Measurements from ENCODE around the gene IDI1. TPM values are rescaled to one million over a fixed set of nuclear protein-coding genes. Genes with fewer than 3 reads are reported as not detected.
"Not testable (repeated sequence)": the region's sequence is repeated elsewhere in the genome, so short reads cannot be mapped to it uniquely, and the experiment has no call there.

Gene IDI1
- total RNA-seq, 2 experiments from 2014 or later, result 44.6 to 47.1 TPM

DNA sequence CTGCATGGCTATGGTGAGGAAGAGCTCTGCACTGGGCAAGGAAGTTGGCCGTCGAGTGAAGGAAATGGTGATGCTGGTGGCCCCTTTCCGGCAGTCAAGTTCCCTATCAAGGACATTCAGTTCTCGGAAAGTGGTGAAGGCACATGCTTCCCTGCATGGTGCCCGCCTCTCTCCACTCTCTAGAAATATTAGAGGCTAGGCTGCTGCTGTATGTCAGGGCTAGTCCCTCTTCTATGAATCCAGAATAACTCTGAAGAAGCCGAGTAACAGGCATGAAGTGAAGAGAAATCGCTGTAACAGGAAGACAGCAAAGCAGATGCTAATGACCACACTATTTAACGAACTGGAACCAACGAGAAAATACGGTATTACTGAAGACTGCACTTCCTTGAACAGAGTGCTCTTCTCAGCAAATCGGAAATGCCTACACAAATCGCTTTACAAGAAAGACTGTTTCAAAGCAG lies 5.4 kb downstream of the IDI1 start:
- Mint-ChIP-seq H3K27ac (peak overlapping the region; percentile 93), H3K9me3 (no peaks in the 10 kb centered on the region), H3K27me3 (no peaks in the 10 kb centered on the region), H3K4me3 (peak overlapping the region; percentile 73), H3K4me1 (peaks cover 50% of the 10 kb centered on the region), H3K36me3 (ENCODE audit: low read depth) (peaks cover 42% of the 10 kb centered on the region)
- DNase-seq, result no peak
- CTCF ChIA-PET, result interaction anchor here (0.6 to 1.0 kb wide), 2 partner anchors 24 to 38 kb away, joined by 3 to 6 read pairs; no protein-coding TSS in a partner anchor
- POLR2A ChIA-PET, result interaction anchor here (0.7 kb wide), 1 partner anchor 112 kb away, joined by 4 read pairs; the partner anchor contains the start of gene LARP4B

DNA sequence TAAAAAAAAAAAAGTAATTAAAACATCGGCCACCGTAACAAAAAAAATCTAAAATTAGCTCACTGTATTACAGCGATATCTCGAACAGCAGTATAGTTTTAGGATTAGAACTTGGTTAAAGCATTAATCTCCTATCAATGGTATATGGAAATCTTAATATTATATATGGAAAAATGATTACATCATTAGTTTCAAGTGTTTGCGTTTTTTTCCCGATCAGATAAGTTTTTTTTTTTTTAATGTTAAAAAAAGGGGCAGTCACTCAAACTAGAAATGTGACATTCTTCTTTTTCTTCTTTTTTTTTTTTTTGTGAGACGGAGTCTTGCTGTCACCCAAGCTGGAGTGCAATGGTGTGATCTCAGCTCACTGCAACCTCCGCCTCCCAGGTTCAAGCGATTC lies 7.4 kb downstream of the IDI1 start:
- Mint-ChIP-seq H3K27me3 (no peaks in the 10 kb centered on the region), H3K9me3 (no peaks in the 10 kb centered on the region), H3K36me3 (ENCODE audit: low read depth) (peaks cover 43% of the 10 kb centered on the region), H3K4me3 (no peak overlapping the region), H3K27ac (no peak overlapping the region), H3K4me1 (peaks cover 47% of the 10 kb centered on the region)
- ChIA-PET POLR2A (no interaction called here), CTCF (interaction anchor here (0.6 kb wide), 1 partner anchor 9 kb away, joined by 3 read pairs; no protein-coding TSS in a partner anchor)
- DNase-seq, result no peak

DNA sequence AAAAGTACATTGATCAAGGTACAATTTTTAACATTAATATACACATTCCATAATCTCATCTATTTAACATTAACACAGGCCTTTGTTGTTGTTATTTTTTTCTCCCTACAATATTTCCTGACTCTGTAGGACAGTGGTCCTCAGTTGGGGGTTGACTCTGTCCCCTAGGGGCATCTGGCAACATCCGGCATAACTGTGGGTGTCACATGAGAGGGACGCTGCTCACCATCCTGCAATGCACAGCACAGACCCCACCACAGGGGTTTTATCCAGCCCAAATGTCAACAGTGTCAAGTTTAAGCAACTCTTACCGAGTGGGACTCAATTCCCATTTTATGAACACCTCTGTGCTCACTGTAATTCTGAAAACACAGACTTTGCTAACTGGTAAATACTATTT lies 8.8 kb downstream of the IDI1 start:
- POLR2A ChIA-PET, result no interaction called here
- H3K27me3 Mint-ChIP-seq, result no peaks in the 10 kb centered on the region
- H3K27ac Mint-ChIP-seq, result no peak overlapping the region

DNA sequence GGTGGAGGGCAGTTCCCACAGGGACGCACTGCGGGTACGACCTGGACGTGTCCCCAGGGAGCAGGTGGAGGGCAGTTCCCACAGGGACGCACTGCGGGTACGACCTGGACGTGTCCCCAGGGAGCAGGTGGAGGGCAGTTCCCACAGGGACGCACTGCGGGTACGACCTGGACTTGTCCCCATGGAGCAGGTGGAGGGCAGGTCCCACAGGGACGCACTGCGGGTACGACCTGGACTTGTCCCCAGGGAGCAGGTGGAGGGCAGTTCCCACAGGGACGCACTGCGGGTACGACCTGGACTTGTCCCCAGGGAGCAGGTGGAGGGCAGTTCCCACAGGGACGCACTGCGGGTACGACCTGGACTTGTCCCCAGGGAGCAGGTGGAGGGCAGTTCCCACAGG lies 10.2 kb downstream of the IDI1 start:
- DNase-seq, H3K27me3 Mint-ChIP-seq, POLR2A ChIA-PET, H3K9me3 Mint-ChIP-seq, CTCF ChIA-PET, H3K4me3 Mint-ChIP-seq, H3K27ac Mint-ChIP-seq: not testable (repeated sequence)
- peaks cover 33% of the 10 kb centered on the region for H3K36me3 Mint-ChIP-seq (ENCODE audit: low read depth)
- H3K4me1 Mint-ChIP-seq, result peaks cover 24% of the 10 kb centered on the region

More for the DNA sequence above, 8.8 kb downstream of the IDI1 start:
- no peak overlapping the region for H3K4me3 Mint-ChIP-seq
- no peaks in the 10 kb centered on the region for H3K9me3 Mint-ChIP-seq
- peaks cover 37% of the 10 kb centered on the region for H3K4me1 Mint-ChIP-seq
- DNase-seq, result no peak
- H3K36me3 Mint-ChIP-seq (ENCODE audit: low read depth), result peaks cover 36% of the 10 kb centered on the region
- CTCF ChIA-PET, result no interaction called here

DNA sequence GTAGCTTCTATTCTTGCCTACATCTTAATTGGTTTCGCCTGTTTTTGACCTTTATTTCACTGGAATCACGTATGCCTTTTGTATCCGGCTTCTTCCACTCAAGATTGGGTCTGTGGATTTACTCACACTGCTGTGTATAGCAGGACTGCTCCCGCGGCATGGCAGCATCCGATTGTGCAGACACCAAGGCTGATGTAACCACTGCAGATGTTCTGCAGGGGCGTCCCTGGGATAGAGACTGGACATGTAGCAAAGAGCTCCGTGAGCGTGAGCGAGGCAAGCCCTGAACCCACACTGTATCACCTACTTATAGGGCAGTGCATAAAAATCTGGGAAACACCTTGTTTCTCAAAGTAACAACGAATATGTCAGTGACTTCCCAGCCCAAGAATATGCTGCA lies 11.8 kb downstream of the IDI1 start:
- DNase-seq, result no peak
- ChIA-PET CTCF (interaction anchor here (0.6 kb wide), 1 partner anchor 45 kb away, joined by 3 read pairs; no protein-coding TSS in a partner anchor), POLR2A (no interaction called here)
- no peak overlapping the region for H3K4me3 Mint-ChIP-seq
- H3K27me3 Mint-ChIP-seq, result no peaks in the 10 kb centered on the region
- H3K4me1 Mint-ChIP-seq, result peaks cover 15% of the 10 kb centered on the region
- H3K27ac Mint-ChIP-seq, result no peak overlapping the region
- peaks cover 23% of the 10 kb centered on the region for H3K36me3 Mint-ChIP-seq (ENCODE audit: low read depth)
- no peaks in the 10 kb centered on the region for H3K9me3 Mint-ChIP-seq

DNA sequence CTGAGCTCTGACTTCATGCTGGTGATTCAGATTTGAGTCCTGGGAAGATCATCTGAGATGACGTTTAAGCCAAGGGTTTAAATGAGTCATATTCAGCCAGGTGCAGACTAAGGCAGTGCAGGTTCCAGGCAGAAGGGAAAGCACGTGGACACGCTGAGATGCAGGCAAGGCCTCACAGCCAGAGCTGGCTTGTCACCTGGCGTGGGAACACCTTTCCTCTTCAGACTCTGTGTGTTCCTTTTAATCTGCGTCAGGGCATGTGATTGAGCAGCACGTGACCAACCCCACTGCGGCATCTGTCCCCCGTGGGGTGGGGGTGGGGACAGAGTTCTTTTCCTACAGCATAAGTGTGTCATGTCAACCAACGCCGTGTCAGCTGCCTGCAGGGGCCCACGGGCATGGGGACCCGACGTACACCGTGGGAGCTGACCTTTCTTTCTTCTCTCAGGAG lies 12.6 kb downstream of the IDI1 start:
- no peaks in the 10 kb centered on the region for H3K9me3 Mint-ChIP-seq
- DNase-seq, result no peak
- CTCF ChIA-PET, result interaction anchor here (0.6 to 0.7 kb wide), 2 partner anchors 25 to 59 kb away, joined by 3 read pairs; no protein-coding TSS in a partner anchor
- POLR2A ChIA-PET, result no interaction called here
- peaks cover 21% of the 10 kb centered on the region for H3K36me3 Mint-ChIP-seq (ENCODE audit: low read depth)
- H3K4me3 Mint-ChIP-seq, result no peak overlapping the region
- H3K27me3 Mint-ChIP-seq, result no peaks in the 10 kb centered on the region
- peaks cover 14% of the 10 kb centered on the region for H3K4me1 Mint-ChIP-seq
- no peak overlapping the region for H3K27ac Mint-ChIP-seq

DNA sequence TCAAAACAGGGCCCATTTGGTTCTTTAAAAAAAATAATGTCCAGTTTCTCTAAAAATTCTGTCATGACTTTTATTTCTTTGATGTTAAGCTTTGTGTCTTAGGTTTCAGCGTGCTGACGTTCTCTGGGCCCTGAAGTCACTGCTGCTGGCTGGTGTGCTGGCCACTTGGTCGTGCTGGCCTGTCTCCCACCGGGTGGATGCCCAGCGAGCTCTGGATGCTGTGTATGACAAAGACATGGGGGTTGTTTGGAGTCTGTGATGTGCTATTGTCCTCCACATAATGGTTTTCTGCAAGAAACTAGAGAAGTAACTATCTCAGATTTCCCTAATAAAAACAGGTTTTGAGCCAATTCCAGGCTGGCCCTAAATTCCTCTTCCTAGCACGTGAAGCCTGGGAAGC lies 13.7 kb downstream of the IDI1 start:
- Mint-ChIP-seq H3K27ac (no peak overlapping the region), H3K9me3 (no peaks in the 10 kb centered on the region), H3K27me3 (no peaks in the 10 kb centered on the region), H3K36me3 (ENCODE audit: low read depth) (peaks cover 11% of the 10 kb centered on the region), H3K4me1 (peaks cover 6% of the 10 kb centered on the region), H3K4me3 (no peak overlapping the region)
- POLR2A ChIA-PET, result interaction anchor here (0.6 to 1.3 kb wide), 2 partner anchors 9 to 47 kb away, joined by 3 to 4 read pairs; partner anchors contain the start of gene GTPBP4
- DNase-seq, result no peak
- CTCF ChIA-PET, result interaction anchor here (0.7 kb wide), 1 partner anchor 9 kb away, joined by 3 read pairs; no protein-coding TSS in a partner anchor

DNA sequence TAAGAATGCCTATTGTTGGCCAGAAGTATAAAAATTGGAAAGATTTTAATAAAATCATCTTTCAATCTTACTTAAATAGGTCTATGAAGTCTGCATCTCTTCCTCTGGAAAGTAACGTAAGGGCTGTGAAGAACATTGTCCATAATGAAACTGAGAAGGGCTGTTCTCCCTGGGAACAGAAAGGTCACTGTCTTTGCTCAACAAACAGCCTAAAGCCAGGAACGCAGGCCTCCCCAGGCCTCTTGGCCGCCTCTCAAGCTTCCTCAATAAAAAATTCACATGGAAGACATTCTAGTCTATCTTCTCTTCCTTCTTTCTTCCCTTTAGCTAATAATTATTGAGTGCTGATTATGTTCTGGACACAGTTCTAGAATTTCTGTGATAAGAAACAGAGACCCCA lies 14.2 kb downstream of the IDI1 start:
- CTCF ChIA-PET, result interaction anchor here (0.7 kb wide), 1 partner anchor 8 kb away, joined by 3 read pairs; no protein-coding TSS in a partner anchor
- no peak for DNase-seq
- Mint-ChIP-seq H3K27ac (no peak overlapping the region), H3K4me1 (peaks cover 6% of the 10 kb centered on the region), H3K4me3 (no peak overlapping the region), H3K27me3 (no peaks in the 10 kb centered on the region), H3K9me3 (no peaks in the 10 kb centered on the region), H3K36me3 (ENCODE audit: low read depth) (peaks cover 8% of the 10 kb centered on the region)
- POLR2A ChIA-PET, result interaction anchor here (0.6 to 1.3 kb wide), 2 partner anchors 8 to 47 kb away, joined by 3 to 4 read pairs; partner anchors contain the start of gene GTPBP4

DNA sequence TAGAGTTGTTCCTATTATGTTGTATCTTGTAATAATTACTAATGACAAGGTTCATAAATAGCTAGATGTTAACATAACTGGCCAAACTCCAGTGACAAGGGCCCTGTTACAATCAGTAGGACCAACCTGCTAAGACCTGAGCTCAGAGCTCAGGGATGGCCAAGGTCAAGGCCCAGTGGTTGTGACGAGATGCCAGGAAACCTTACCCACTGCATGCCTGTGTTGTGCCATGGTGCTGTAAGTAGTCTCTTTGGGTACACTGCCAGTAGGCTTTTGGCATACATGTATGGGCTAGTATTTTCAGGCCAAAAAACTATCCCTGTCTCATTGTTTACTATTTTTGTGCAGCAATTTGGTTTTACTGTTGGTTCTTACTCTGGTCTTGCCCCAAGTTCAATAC lies 15.3 kb downstream of the IDI1 start:
- Mint-ChIP-seq H3K9me3 (no peaks in the 10 kb centered on the region), H3K4me3 (no peak overlapping the region), H3K27me3 (no peaks in the 10 kb centered on the region), H3K27ac (no peak overlapping the region), H3K4me1 (peaks cover 6% of the 10 kb centered on the region), H3K36me3 (ENCODE audit: low read depth) (peaks cover 8% of the 10 kb centered on the region)
- no peak for DNase-seq
- ChIA-PET POLR2A (no interaction called here), CTCF (no interaction called here)

DNA sequence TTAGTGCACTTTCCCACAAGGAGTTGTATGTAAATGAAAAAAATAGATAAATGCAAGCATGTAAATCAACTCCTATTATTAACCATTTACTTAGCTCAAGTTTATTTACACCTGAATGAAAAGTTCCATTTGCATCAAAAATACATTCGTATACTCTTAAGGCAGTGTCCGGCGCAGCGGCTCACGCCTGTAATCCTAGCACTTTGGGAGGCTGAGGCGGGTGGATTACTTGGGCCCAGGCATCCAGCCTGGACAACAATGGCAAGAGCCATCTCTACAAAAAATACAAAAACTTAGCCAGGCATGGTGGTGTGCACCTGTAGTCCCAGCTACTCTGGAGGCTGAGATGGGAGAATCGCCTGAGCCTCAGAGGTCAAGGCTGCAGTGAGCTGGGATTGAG lies 19.1 kb downstream of the IDI1 start:
- DNase-seq, result no peak
- ChIA-PET CTCF (interaction anchor here (0.7 to 1.0 kb wide), 2 partner anchors 10 to 13 kb away, joined by 3 to 4 read pairs; no protein-coding TSS in a partner anchor), POLR2A (no interaction called here)
- no peak overlapping the region for H3K27ac Mint-ChIP-seq
- H3K4me1 Mint-ChIP-seq, result no peaks in the 10 kb centered on the region
- H3K27me3 Mint-ChIP-seq, result no peaks in the 10 kb centered on the region
- H3K9me3 Mint-ChIP-seq, result no peaks in the 10 kb centered on the region
- H3K36me3 Mint-ChIP-seq (ENCODE audit: low read depth), result no peaks in the 10 kb centered on the region
- no peak overlapping the region for H3K4me3 Mint-ChIP-seq

DNA sequence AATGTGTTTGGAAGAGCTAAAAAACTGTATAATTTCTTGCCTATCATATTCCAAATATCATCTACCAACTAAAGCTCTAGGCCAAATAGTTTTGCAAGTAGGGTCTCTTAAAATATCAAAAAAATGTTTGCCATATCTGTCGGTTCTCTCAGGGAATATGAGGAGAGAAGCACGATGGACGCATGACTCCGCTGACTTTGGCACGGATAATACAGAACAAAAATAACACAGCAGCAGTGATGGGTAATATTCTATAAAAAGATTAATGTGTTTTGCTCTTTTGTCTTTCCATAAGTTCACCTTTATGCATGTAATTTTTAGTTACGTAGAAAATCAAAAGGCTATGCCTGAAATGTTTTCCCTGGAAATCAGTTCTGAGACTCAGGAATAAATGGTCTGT lies 22.3 kb downstream of the IDI1 start:
- CTCF ChIA-PET, result interaction anchor here (1.0 kb wide), 1 partner anchor 9 kb away, joined by 3 read pairs; no protein-coding TSS in a partner anchor

DNA sequence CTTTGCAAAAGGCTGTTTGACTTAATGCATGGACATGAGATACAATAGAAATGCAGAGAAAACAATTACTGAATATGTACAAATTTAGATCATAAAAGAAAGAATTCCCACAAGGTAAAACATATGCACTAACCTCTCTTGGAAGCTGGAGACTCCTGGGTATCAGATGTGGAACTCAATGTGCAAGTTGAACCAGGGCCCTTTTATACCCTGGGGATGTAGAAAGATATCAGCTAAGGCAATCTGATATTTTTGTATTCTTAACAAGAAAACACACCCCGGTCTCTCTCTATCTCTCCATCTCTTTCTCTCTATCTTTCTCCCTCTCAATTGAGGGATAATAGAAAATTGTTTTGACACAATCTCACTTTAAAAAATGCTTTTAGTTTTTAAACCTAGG lies 23.2 kb downstream of the IDI1 start, which contains the start of gene IDI2:
TSS of gene IDI2 (minus strand) at position 177 of the 400 bp plus-strand sequence. CDS start 1,136 bp downstream, outside the sequence.
- H3K9me3 Mint-ChIP-seq, result no peaks in the 10 kb centered on the region
- H3K4me1 Mint-ChIP-seq, result no peaks in the 10 kb centered on the region
- no peak within 1 kb of the TSS for H3K27ac Mint-ChIP-seq
- ChIA-PET CTCF (interaction anchor here (1.0 kb wide), 1 partner anchor 10 kb away, joined by 3 read pairs; no protein-coding TSS in a partner anchor), POLR2A (interaction anchor here (1.2 kb wide), 1 partner anchor 10 kb away, joined by 4 read pairs; no protein-coding TSS in a partner anchor)
- H3K27me3 Mint-ChIP-seq, result no peaks in the 10 kb centered on the region
- H3K4me3 Mint-ChIP-seq, result no peak within 1 kb of the TSS
- no peak for DNase-seq
- no peaks in the 10 kb centered on the region for H3K36me3 Mint-ChIP-seq (ENCODE audit: low read depth)

More for the DNA sequence above, 22.3 kb downstream of the IDI1 start:
- H3K36me3 Mint-ChIP-seq (ENCODE audit: low read depth), result no peaks in the 10 kb centered on the region
- H3K4me1 Mint-ChIP-seq, result no peaks in the 10 kb centered on the region
- no peaks in the 10 kb centered on the region for H3K9me3 Mint-ChIP-seq
- no peaks in the 10 kb centered on the region for H3K27me3 Mint-ChIP-seq
- DNase-seq, result no peak
- H3K27ac Mint-ChIP-seq, result no peak overlapping the region
- no peak overlapping the region for H3K4me3 Mint-ChIP-seq
- POLR2A ChIA-PET, result interaction anchor here (1.2 kb wide), 1 partner anchor 9 kb away, joined by 4 read pairs; no protein-coding TSS in a partner anchor

DNA sequence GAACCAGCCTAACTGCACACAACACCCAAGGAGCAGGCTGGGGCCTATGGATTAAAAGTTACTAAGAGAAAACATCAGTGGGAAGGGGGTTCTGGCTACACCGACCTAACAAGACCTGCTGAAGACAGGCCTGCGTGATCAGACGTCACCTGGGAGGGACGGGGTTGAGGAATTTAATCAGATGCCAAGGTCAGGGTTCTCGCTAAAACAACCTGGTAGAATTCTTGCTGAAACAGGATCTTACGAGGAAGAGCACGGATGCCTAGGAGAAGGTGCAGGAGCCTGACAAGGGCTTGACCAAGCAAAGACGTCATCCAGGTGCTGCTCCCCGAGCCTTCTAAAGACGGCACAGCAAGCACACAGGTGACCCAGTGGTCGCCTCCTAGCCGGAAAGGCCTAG lies 24.8 kb downstream of the IDI1 start:
- peaks cover 5% of the 10 kb centered on the region for H3K36me3 Mint-ChIP-seq (ENCODE audit: low read depth)
- CTCF ChIA-PET, result no interaction called here
- H3K27ac Mint-ChIP-seq, result no peak overlapping the region
- no peaks in the 10 kb centered on the region for H3K4me1 Mint-ChIP-seq
- POLR2A ChIA-PET, result no interaction called here
- H3K9me3 Mint-ChIP-seq, result no peaks in the 10 kb centered on the region
- DNase-seq, result no peak
- H3K27me3 Mint-ChIP-seq, result no peaks in the 10 kb centered on the region
- no peak overlapping the region for H3K4me3 Mint-ChIP-seq
